Vagina (tissue), 2 donors: ENCODE data around the gene SSR1. TPM values are rescaled to one million over a fixed set of nuclear protein-coding genes. Genes with fewer than 3 reads are reported as not detected.

ENCODE experiments used
- DNase-seq, 2 donors: peaks; one replicate each; pipeline ENCODE4 v3.0.0-alpha.2; 2017; ENCODE audit errors: extremely low spot score in 2 of 2
- H3K27ac ChIP-seq: fragments of 200-600 bp; sonication (generic); one replicate; pipeline ENCODE4 v1.5.1; 2019
- H3K27me3 ChIP-seq: fragments of 200-600 bp; sonication (generic); one replicate; pipeline ENCODE4 v1.5.1; 2019
- H3K36me3 ChIP-seq, 2 donors: fragments of 200-600 bp; sonication (generic); one replicate each; pipeline ENCODE4 v1.5.1; 2017 to 2019
- H3K4me1 ChIP-seq: fragments of 200-600 bp; sonication (generic); one replicate; pipeline ENCODE4 v1.5.1; 2019
- H3K4me3 ChIP-seq, 2 donors: fragments of 200-600 bp; sonication (generic); 1 replicate in 1 of 2; 2 replicates in 1 of 2; pipeline ENCODE4 v1.5.1; 2016 to 2019
- H3K9me3 ChIP-seq: fragments of 200-600 bp; sonication (generic); one replicate; pipeline ENCODE4 v1.5.1; 2019
- CTCF ChIP-seq, 3 experiments: fragments of 450-650 bp in 2 of 3; fragments of 200-600 bp in 1 of 3; sonication (generic) in 1 of 3; IDR thresholded peaks; one replicate each; pipeline ENCODE4 v1.5.1; 2017 to 2019; ENCODE audit warnings: antibody characterized with exemption in 3 of 3, mild to moderate bottlenecking in 2 of 3, moderate library complexity in 2 of 3
- POLR2A ChIP-seq, 2 donors: fragments of 450-650 bp; IDR thresholded peaks; one replicate each; pipeline ENCODE4 v1.6.1; 2017; ENCODE audit warnings: antibody characterized with exemption in 2 of 2, mild to moderate bottlenecking in 2 of 2, moderate library complexity in 2 of 2
- POLR2AphosphoS5 ChIP-seq, 2 donors: sonication (generic); formaldehyde crosslinking; IDR thresholded peaks; one replicate each; pipeline ENCODE4 v1.9.0; 2017; ENCODE audit warnings: antibody characterized with exemption in 2 of 2, mild to moderate bottlenecking in 2 of 2, low read depth in 1 of 2; ENCODE audit not compliant: insufficient read depth in 1 of 2
- intact Hi-C: fragments of 100-400 bp; cut with DNase I; formaldehyde crosslinking; loops from one replicate; pipeline ENCODE4 v1.15.1; 2023
- total RNA-seq: library from RNA; depleted of rRNA; stranded (reverse); fragments of >200 nt; gene quantifications from one replicate; pipeline ENCODE4 v1.2.3, GENCODE V29; 2016

Gene SSR1
- total RNA-seq, 1 donor from 2014 or later = 48.1 TPM

GRCh38 chr6:7261032-7261841 lies 51.8 kb downstream of the SSR1 start:
- H3K27me3 ChIP-seq = no peaks in the 10 kb centered on the region
- H3K9me3 ChIP-seq = no peaks in the 10 kb centered on the region
- H3K4me1 ChIP-seq = peaks cover 17% of the 10 kb centered on the region
- peak overlapping the region; percentile 78 for H3K27ac ChIP-seq
- TF ChIP-seq POLR2AphosphoS5 (IDR thresholded peaks at IDR 0.05; ENCODE audit: insufficient read depth in 1 of 2, low read depth in 1 of 2) = peak; percentile 56 to 83
- no peak for TF ChIP-seq POLR2A (IDR thresholded peaks at IDR 0.05)
- intact Hi-C loops = loop anchor here (5.0 kb wide), 1 partner anchor 1349 kb away; no protein-coding TSS in a partner anchor
- DNase-seq = no peak
- peak overlapping the region; percentile 55 to 73 for H3K4me3 ChIP-seq
- no peaks in the 10 kb centered on the region for H3K36me3 ChIP-seq

GRCh38 chr6:7260291-7261031 lies 52.5 kb downstream of the SSR1 start:
- Histone ChIP-seq H3K36me3 (no peaks in the 10 kb centered on the region), H3K9me3 (peaks cover 6% of the 10 kb centered on the region), H3K27me3 (no peaks in the 10 kb centered on the region), H3K27ac (peak overlapping the region; percentile 78), H3K4me1 (peaks cover 17% of the 10 kb centered on the region), H3K4me3 (peak overlapping the region; percentile 55 to 73)
- no peak for TF ChIP-seq CTCF (IDR thresholded peaks at IDR 0.05)
- no peak for TF ChIP-seq POLR2AphosphoS5 (IDR thresholded peaks at IDR 0.05; ENCODE audit: insufficient read depth in 1 of 2, low read depth in 1 of 2)
- TF ChIP-seq POLR2A (IDR thresholded peaks at IDR 0.05) = no peak
- no peak for DNase-seq
- intact Hi-C loops = loop anchor here (5.0 kb wide), 1 partner anchor 1348 kb away; no protein-coding TSS in a partner anchor

GRCh38 chr6:7258231-7258763 lies 54.7 kb downstream of the SSR1 start:
- intact Hi-C loops = no loop called here
- peaks cover 17% of the 10 kb centered on the region for H3K4me1 ChIP-seq
- TF ChIP-seq CTCF (IDR thresholded peaks at IDR 0.05) = no peak
- no peak for TF ChIP-seq POLR2A (IDR thresholded peaks at IDR 0.05)
- H3K27ac ChIP-seq = no peak overlapping the region
- H3K36me3 ChIP-seq = no peaks in the 10 kb centered on the region
- no peak for DNase-seq
- H3K27me3 ChIP-seq = no peaks in the 10 kb centered on the region
- no peak overlapping the region for H3K4me3 ChIP-seq
- H3K9me3 ChIP-seq = peaks cover 6% of the 10 kb centered on the region

GRCh38 chr6:7257521-7258230 lies 55.3 kb downstream of the SSR1 start:
- Histone ChIP-seq H3K4me3 (no peak overlapping the region), H3K9me3 (peaks cover 6% of the 10 kb centered on the region), H3K4me1 (peaks cover 17% of the 10 kb centered on the region), H3K27me3 (no peaks in the 10 kb centered on the region), H3K36me3 (peaks cover 0 to under 1% of the 10 kb centered on the region in 2 donors), H3K27ac (no peak overlapping the region)
- TF ChIP-seq POLR2A (IDR thresholded peaks at IDR 0.05) (no peak), CTCF (IDR thresholded peaks at IDR 0.05) (no peak), POLR2AphosphoS5 (IDR thresholded peaks at IDR 0.05; ENCODE audit: insufficient read depth in 1 of 2, low read depth in 1 of 2) (no peak)
- intact Hi-C loops = no loop called here
- no peak for DNase-seq

GRCh38 chr6:7256785-7257184 lies 56.2 kb downstream of the SSR1 start:
- H3K9me3 ChIP-seq = peaks cover 6% of the 10 kb centered on the region
- no peak overlapping the region for H3K27ac ChIP-seq
- H3K36me3 ChIP-seq = peaks cover 0 to 7% of the 10 kb centered on the region in 2 donors
- no peak overlapping the region for H3K4me3 ChIP-seq
- H3K4me1 ChIP-seq = peaks cover 12% of the 10 kb centered on the region
- intact Hi-C loops = no loop called here
- TF ChIP-seq POLR2A (IDR thresholded peaks at IDR 0.05) (no peak), POLR2AphosphoS5 (IDR thresholded peaks at IDR 0.05; ENCODE audit: insufficient read depth in 1 of 2, low read depth in 1 of 2) (no peak), CTCF (IDR thresholded peaks at IDR 0.05) (no peak)
- no peaks in the 10 kb centered on the region for H3K27me3 ChIP-seq
- DNase-seq = no peak
